ENCODE results near the gene EEIG1. TPM values are rescaled to one million over a fixed set of nuclear protein-coding genes. Genes with fewer than 3 reads are reported as not detected.

Gene EEIG1
- total RNA-seq, 4 donors from 2014 or later: 18.3 to 34.7 (median 24.9) TPM

DNA sequence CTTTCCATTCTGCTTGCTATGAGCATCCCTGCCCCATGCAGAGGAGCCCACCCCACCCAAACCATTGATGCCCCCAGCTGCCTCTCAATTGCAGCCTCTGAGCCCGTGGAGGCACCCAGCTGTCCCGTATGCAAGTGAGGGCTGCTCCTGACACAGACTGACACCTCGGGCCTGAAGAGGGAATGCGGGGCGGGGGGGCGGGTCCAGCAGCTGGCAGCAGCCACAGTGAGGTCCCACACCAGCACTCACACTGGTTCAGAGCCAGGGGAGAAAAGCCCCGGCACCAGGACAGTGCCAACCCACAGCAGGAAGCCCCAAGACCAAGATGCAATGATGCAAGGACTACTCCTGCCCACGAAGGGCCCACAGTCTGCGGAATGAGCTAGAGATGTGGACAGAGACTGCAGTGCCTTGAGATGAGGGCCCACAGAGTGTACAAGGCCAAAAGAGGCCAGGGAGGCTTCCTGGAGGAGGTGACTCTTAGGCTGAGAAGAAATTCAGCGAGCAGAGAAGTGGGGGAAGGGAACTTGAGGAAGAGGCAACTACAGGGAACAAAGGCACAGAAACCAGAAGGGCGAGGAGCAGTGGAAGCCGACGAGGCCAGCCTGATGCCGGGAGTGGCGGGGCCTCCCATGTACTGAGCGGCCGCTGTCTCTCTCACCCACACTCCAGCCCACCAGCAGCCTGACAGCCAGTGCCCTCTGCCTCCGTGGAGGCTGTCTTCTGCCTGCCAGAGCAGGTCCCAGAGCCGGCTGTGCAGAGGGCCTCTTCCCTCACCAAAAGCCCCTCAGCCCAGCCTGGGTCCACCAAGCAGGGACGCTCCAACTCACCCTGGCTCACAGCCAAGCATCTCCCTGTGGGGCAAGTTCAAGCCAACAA lies 9.2 kb downstream of the EEIG1 start:
- H3K27me3 ChIP-seq: no peaks in the 10 kb centered on the region
- H3K4me1 ChIP-seq: peaks cover 77 to 89% of the 10 kb centered on the region in 2 donors
- intact Hi-C loops (cut with DNase I): no loop called here
- no peak for DNase-seq
- peak overlapping the region; percentile 20 to 95 (median 46) for H3K27ac ChIP-seq
- no peaks in the 10 kb centered on the region for H3K9me3 ChIP-seq
- TF ChIP-seq POLR2A (IDR thresholded peaks at IDR 0.05) (no peak), CTCF (IDR thresholded peaks at IDR 0.05) (no peak)
- no peaks in the 10 kb centered on the region for H3K36me3 ChIP-seq
- H3K4me3 ChIP-seq (replicated peaks in 1 of 3): no peak overlapping the region
- 49% methylated on average over 14 to 19 of the region's 20 CpGs for WGBS, 2 donors

DNA sequence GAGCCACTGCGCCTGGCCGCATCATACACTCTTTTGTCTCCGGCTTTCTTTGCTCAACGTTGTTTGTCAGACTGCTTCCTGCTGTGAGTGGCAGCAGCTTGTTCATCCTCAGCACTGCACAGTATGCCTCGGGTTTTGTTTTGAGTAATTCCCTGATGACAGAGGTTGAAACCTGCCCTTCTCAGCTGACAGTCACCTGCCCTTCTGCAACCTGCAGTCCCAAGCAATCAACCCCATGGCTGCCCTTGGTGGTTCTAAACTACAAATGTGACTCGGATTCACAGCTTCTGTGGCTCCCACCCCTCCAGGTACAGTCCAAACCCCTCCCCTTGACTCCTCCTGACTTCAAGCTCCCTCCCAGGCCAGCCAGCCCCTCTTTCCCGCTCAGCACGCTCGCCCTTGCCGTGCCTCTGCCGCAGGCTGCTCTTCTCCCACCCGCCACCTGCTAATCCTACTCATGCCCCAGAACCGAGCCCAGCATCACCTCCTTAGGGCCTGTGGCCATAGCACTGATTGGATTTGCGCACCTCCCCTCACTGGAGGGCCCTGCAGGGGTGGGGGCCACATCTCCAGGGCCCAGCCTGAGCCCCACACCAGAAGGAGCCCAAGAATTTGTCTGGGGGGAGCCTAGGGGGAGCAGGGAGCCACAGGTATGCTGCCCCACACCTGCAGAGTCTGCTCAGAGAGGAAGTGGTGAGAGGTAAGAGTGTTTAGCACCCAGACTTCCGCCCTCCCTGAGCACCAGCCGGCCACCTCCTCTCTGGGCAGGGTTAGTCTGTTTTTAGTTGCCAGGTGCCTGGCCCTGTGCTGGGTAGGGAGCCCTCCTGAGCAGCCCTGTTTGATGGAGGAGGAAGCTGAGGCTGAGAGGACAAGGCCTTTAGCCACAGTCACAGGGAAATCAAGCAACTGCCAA lies 10.1 kb downstream of the EEIG1 start:
- Histone ChIP-seq H3K9me3 (no peaks in the 10 kb centered on the region), H3K4me1 (peaks cover 77 to 89% of the 10 kb centered on the region in 2 donors), H3K27ac (peak overlapping the region in 2 of 3 donors; percentile 95 to 96), H3K4me3 (replicated peaks in 1 of 3) (no peak overlapping the region), H3K36me3 (no peaks in the 10 kb centered on the region), H3K27me3 (no peaks in the 10 kb centered on the region)
- WGBS, 2 donors: 77 to 78% methylated on average over 14 of the region's 16 CpGs
- intact Hi-C loops (cut with DNase I): no loop called here
- DNase-seq: no peak
- TF ChIP-seq CTCF (IDR thresholded peaks at IDR 0.05) (no peak), POLR2A (IDR thresholded peaks at IDR 0.05) (no peak)

GRCh38 chr9:127968700-127969383 lies 11.9 kb downstream of the EEIG1 start:
- intact Hi-C loops (cut with DNase I): no loop called here
- Histone ChIP-seq H3K9me3 (no peaks in the 10 kb centered on the region), H3K36me3 (no peaks in the 10 kb centered on the region), H3K27ac (peak overlapping the region; percentile 81 to 96 (median 95)), H3K27me3 (no peaks in the 10 kb centered on the region), H3K4me1 (peaks cover 66 to 88% of the 10 kb centered on the region in 2 donors), H3K4me3 (replicated peaks in 1 of 3) (no peak overlapping the region)
- TF ChIP-seq CTCF (IDR thresholded peaks at IDR 0.05) (no peak), POLR2A (IDR thresholded peaks at IDR 0.05) (no peak)
- peak; percentile 94 for DNase-seq
- WGBS, 2 donors: 44 to 67% methylated on average over 4 to 10 of the region's 10 CpGs

DNA sequence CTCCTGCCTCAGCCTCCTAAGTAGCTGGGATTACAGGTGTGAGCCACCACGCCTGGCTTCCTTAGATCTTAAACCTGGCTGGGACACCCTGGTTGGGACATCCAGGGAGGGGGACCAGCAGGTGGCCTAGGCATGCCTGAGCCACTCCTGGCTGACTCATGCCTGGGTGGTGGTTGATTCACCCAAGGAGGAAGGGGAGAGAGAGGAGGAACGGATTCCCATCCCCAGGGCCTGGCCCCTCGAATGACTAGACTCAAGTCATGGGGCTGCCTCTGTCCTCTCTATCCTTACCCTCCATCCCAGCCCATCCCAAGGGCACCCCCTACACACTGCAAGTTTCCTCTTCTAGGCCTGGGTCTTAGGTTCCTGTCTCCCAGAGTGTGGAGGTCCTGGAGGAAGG lies 12.7 kb downstream of the EEIG1 start:
- Histone ChIP-seq H3K27me3 (no peaks in the 10 kb centered on the region), H3K36me3 (no peaks in the 10 kb centered on the region), H3K4me3 (replicated peaks in 1 of 3) (no peak overlapping the region), H3K9me3 (no peaks in the 10 kb centered on the region), H3K4me1 (peaks cover 58 to 88% of the 10 kb centered on the region in 2 donors), H3K27ac (peak overlapping the region; percentile 81 to 96 (median 95))
- intact Hi-C loops (cut with DNase I): no loop called here
- no peak for TF ChIP-seq POLR2A (IDR thresholded peaks at IDR 0.05)
- no peak for TF ChIP-seq CTCF (IDR thresholded peaks at IDR 0.05)
- DNase-seq: peak; percentile 41 to 51
- 75 to 77% methylated on average over 3 of the region's 3 CpGs for WGBS, 2 donors
